Measurements from ENCODE around the gene TMEM100.
A peak's percentile ranks its signal among the peaks of the same experiment; 100 is the strongest.

- TF ChIP-seq CTCF (IDR thresholded peaks at IDR 0.05 in 4 of 5, conservative IDR thresholded peaks at IDR 0.05 in 1 of 5), result no peak
- TF ChIP-seq POLR2A (IDR thresholded peaks at IDR 0.05), result peak; percentile 48 to 49
These were observed 9.1 kb upstream of the TMEM100 start for GRCh38 chr17:55731586-55732250.
